GM12872 (cell line): ENCODE results near the gene MX1.

Source experiments
- CTCF ChIP-seq: IDR thresholded peaks from 3 replicates; pipeline ENCODE4 v1.5.1; 2011; ENCODE audit warnings: low read depth, mild to moderate bottlenecking, low read length, moderate library complexity; ENCODE audit not compliant: insufficient read depth

The MX1 gene

GRCh38 chr21:41458559-41458958 lies 32.5 kb downstream of the MX1 start:
- TF ChIP-seq CTCF, result no peak

DNA sequence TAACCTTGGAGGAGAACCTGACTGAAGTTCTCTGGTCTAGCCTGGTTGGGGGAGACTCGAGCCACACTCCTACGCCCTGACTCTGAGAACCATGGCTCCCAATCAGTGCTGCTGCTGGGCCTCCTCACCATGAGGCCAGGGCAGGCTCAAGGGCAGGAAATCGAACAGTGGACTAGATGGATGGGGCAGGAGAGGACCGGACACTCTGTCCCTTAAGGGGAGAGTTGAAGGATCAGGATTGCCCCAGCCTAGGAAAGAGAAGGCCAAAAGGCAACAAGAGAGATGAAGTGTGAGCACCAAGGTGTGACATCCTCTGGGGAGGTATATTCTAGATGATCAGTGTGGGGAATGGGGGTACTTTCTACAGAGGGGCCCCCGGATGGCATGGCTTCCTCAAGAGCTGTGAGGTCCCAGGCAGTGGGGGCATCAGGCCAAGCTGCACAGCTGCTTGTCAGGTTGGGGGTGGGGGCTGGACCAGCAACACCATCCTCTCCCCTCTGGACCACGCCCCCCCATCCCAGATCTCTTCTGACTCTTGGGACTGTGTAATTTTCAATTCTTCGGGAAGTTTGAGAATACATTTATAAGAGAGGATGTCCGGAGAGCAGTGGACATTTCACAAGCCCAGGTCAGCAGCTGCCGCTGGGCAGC lies 34.0 kb downstream of the MX1 start:
- no peak for TF ChIP-seq CTCF

GRCh38 chr21:41460578-41461527 lies 34.8 kb downstream of the MX1 start:
- peak; percentile 89 for TF ChIP-seq CTCF

GRCh38 chr21:41465176-41465781 lies 39.2 kb downstream of the MX1 start:
- TF ChIP-seq CTCF, result no peak

GRCh38 chr21:41466024-41466820 lies 40.2 kb downstream of the MX1 start:
- TF ChIP-seq CTCF, result no peak

DNA sequence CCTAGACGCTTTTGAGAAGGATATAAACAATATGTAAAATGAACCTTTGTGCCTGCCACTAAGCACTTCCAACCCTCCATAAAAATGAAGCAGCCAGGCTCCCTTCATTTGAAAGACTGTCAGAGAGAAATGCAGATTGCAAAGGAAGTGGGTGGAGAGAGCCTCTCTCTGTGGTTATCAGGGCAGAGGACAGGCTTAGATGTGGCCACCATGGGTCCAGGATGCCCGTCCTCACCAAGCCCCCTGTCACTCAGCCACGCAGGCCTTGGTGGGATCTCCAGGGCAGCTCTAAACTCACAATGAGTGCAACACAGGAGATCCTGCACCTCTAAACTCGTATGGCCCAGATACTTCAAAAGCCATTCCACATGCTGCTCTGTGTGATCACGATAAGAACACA lies 44.0 kb downstream of the MX1 start:
- no peak for TF ChIP-seq CTCF
